Hepatic stellate cell (primary cell): ENCODE data around the gene ZBTB12.
A peak's percentile ranks its signal among the peaks of the same experiment; 100 is the strongest.
"Not testable (repeated sequence)": the region's sequence is repeated elsewhere in the genome, so short reads cannot be mapped to it uniquely, and the experiment has no call there.

Experiments
- DNase-seq: peaks from one replicate; pipeline ENCODE4 v3.0.0; 2011; ENCODE audit warnings: low spot score

ZBTB12 gene

GRCh38 chr6:31920811-31921210, 18.9 kb upstream of the ZBTB12 start:
- no peak for DNase-seq

GRCh38 chr6:31919624-31920303, 17.9 kb upstream of the ZBTB12 start:
- no peak for DNase-seq

GRCh38 chr6:31918069-31918720, 16.3 kb upstream of the ZBTB12 start:
- DNase-seq: no peak

- DNase-seq: no peak
Measured at GRCh38 chr6:31915756-31916155, 13.9 kb upstream of the ZBTB12 start.

GRCh38 chr6:31915351-31915750, 13.5 kb upstream of the ZBTB12 start:
- DNase-seq: no peak

- no peak for DNase-seq
Measured at GRCh38 chr6:31911826-31912585, 10.1 kb upstream of the ZBTB12 start.

GRCh38 chr6:31909298-31909697, 7.4 kb upstream of the ZBTB12 start:
- not testable (repeated sequence) for DNase-seq

GRCh38 chr6:31908791-31909190, 6.9 kb upstream of the ZBTB12 start:
- DNase-seq: no peak

GRCh38 chr6:31908255-31908654, 6.4 kb upstream of the ZBTB12 start:
- DNase-seq: not testable (repeated sequence)

GRCh38 chr6:31907158-31907813, 5.4 kb upstream of the ZBTB12 start:
- no peak for DNase-seq

- not testable (repeated sequence) for DNase-seq
Measured at GRCh38 chr6:31906727-31907126, 4.8 kb upstream of the ZBTB12 start.

GRCh38 chr6:31906122-31906521, 4.2 kb upstream of the ZBTB12 start:
- DNase-seq: no peak

GRCh38 chr6:31905041-31905440, 3.2 kb upstream of the ZBTB12 start:
- no peak for DNase-seq

- DNase-seq: no peak
Measured at GRCh38 chr6:31903957-31904356, 2.1 kb upstream of the ZBTB12 start.

GRCh38 chr6:31901415-31901952, 402 bp downstream of the ZBTB12 start:
- DNase-seq: peak; percentile 72

GRCh38 chr6:31900917-31901414, 920 bp downstream of the ZBTB12 start:
- no peak for DNase-seq

- no peak for DNase-seq
Measured at GRCh38 chr6:31899882-31900722, 1.8 kb downstream of the ZBTB12 start.

GRCh38 chr6:31899215-31899614, 2.7 kb downstream of the ZBTB12 start:
- DNase-seq: no peak

- DNase-seq: peak; percentile 38
Measured at GRCh38 chr6:31898383-31899011, 3.4 kb downstream of the ZBTB12 start.

- DNase-seq: peak; percentile 92
Measured at GRCh38 chr6:31897612-31898382, 4.1 kb downstream of the ZBTB12 start, which contains the start of gene EHMT2. Gene EHMT2 (minus strand): TSS chr6:31897698. CDS start chr6:31897677, 21 bp downstream.
